Stimulated activated CD8-positive, alpha-beta memory T cell treated with anti-CD3 and anti-CD28 coated beads, Interleukin-7, amount 100 ng/mL, for 1 hour (primary cell): ENCODE data around the gene LINGO3.
"Not testable (repeated sequence)": the region's sequence is repeated elsewhere in the genome, so short reads cannot be mapped to it uniquely, and the experiment has no call there.

Experiments
- DNase-seq, 2 donors: peaks; one replicate each; pipeline ENCODE4 v3.0.0-alpha.2; 2020; ENCODE audit warnings: low read depth in 2 of 2

The LINGO3 gene

GRCh38 chr19:2282062-2282861 lies 25.7 kb downstream of the LINGO3 start, which contains the start of gene PEAK3:
Gene PEAK3, minus strand, starts transcription at chr19:2282175. Its CDS starts 1,244 bp downstream, at chr19:2280931.
- DNase-seq, result no peak

GRCh38 chr19:2281265-2282061 lies 26.5 kb downstream of the LINGO3 start:
- not testable (repeated sequence) for DNase-seq

GRCh38 chr19:2280633-2281264 lies 27.2 kb downstream of the LINGO3 start:
- DNase-seq, result no peak

- DNase-seq, result no peak
Measured at GRCh38 chr19:2278459-2279158, 29.3 kb downstream of the LINGO3 start.

- DNase-seq, result no peak
Measured at GRCh38 chr19:2277138-2277537, 30.8 kb downstream of the LINGO3 start.

- no peak for DNase-seq
Measured at GRCh38 chr19:2276429-2276986, 31.4 kb downstream of the LINGO3 start.

GRCh38 chr19:2275588-2276428 lies 32.1 kb downstream of the LINGO3 start:
- no peak for DNase-seq

- DNase-seq, result no peak
Measured at GRCh38 chr19:2274931-2275535, 32.9 kb downstream of the LINGO3 start.

GRCh38 chr19:2274185-2274711 lies 33.7 kb downstream of the LINGO3 start:
- DNase-seq, result no peak

GRCh38 chr19:2273356-2274184 lies 34.4 kb downstream of the LINGO3 start:
- DNase-seq, result peak; percentile 49 to 51

- DNase-seq, result no peak
Measured at GRCh38 chr19:2271234-2272103, 36.5 kb downstream of the LINGO3 start.

GRCh38 chr19:2270423-2271233 lies 37.3 kb downstream of the LINGO3 start:
- DNase-seq, result peak in 1 of 2 donors; percentile 41

- no peak for DNase-seq
Measured at GRCh38 chr19:2270157-2270422, 37.9 kb downstream of the LINGO3 start.

- DNase-seq, result peak; percentile 98
Measured at GRCh38 chr19:2269244-2270156, 38.5 kb downstream of the LINGO3 start.

GRCh38 chr19:2268861-2269243 lies 39.1 kb downstream of the LINGO3 start:
- no peak for DNase-seq

GRCh38 chr19:2268480-2268830 lies 39.5 kb downstream of the LINGO3 start:
- no peak for DNase-seq
